Neuron (in vitro differentiated cells): ENCODE results near the gene SPINK2.
A peak's percentile ranks its signal among the peaks of the same experiment; 100 is the strongest.

Experiments
- H2AFZ ChIP-seq: one replicate; pipeline ENCODE4 v1.6.1; 2013; ENCODE audit warnings: low read depth, mild to moderate bottlenecking, inconsistent platforms, low read length, moderate library complexity
- H3K27me3 ChIP-seq: one replicate; pipeline ENCODE4 v1.6.1; 2013; ENCODE audit warnings: low read length; ENCODE audit not compliant: insufficient read depth
- H3K36me3 ChIP-seq: one replicate; pipeline ENCODE4 v1.6.1; 2013; ENCODE audit warnings: low read length; ENCODE audit not compliant: insufficient read depth
- H3K4me1 ChIP-seq: one replicate; pipeline ENCODE4 v1.6.1; 2013; ENCODE audit warnings: low read length; ENCODE audit not compliant: insufficient read depth
- H3K4me3 ChIP-seq: 2 replicates; pipeline ENCODE4 v1.5.1; 2013; ENCODE audit warnings: mild to moderate bottlenecking, low read length, moderate library complexity
- H3K9me3 ChIP-seq: one replicate; pipeline ENCODE4 v1.6.1; 2013; ENCODE audit warnings: low read length

Gene SPINK2

GRCh38 chr4:56821381-56822243 is at the start of gene SPINK2:
SPINK2 (minus strand) TSS chr4:56821701; CDS start chr4:56821662, 39 bp downstream.
- Histone ChIP-seq H3K4me1 (no peaks in the 10 kb centered on the region), H2AFZ (no peak within 1 kb of the TSS), H3K9me3 (no peaks in the 10 kb centered on the region), H3K27me3 (peaks cover 39% of the 10 kb centered on the region), H3K36me3 (no peaks in the 10 kb centered on the region), H3K4me3 (no peak within 1 kb of the TSS)

GRCh38 chr4:56870946-56871345 is 49.4 kb upstream of the SPINK2 start:
- Histone ChIP-seq H2AFZ (peak overlapping the region; percentile 15), H3K4me3 (peak overlapping the region; percentile 16), H3K36me3 (no peaks in the 10 kb centered on the region), H3K27me3 (no peaks in the 10 kb centered on the region), H3K9me3 (no peaks in the 10 kb centered on the region), H3K4me1 (peaks cover 6% of the 10 kb centered on the region)

GRCh38 chr4:56863441-56864139 is 42.1 kb upstream of the SPINK2 start:
- no peak overlapping the region for H2AFZ ChIP-seq
- no peaks in the 10 kb centered on the region for H3K4me1 ChIP-seq
- no peak overlapping the region for H3K4me3 ChIP-seq
- H3K36me3 ChIP-seq, result no peaks in the 10 kb centered on the region
- no peaks in the 10 kb centered on the region for H3K9me3 ChIP-seq
- no peaks in the 10 kb centered on the region for H3K27me3 ChIP-seq

GRCh38 chr4:56861360-56861759 is 39.9 kb upstream of the SPINK2 start:
- no peak overlapping the region for H3K4me3 ChIP-seq
- H3K36me3 ChIP-seq, result no peaks in the 10 kb centered on the region
- no peaks in the 10 kb centered on the region for H3K9me3 ChIP-seq
- H3K4me1 ChIP-seq, result no peaks in the 10 kb centered on the region
- H3K27me3 ChIP-seq, result peaks cover 6% of the 10 kb centered on the region
- no peak overlapping the region for H2AFZ ChIP-seq

- no peaks in the 10 kb centered on the region for H3K36me3 ChIP-seq
- no peak overlapping the region for H2AFZ ChIP-seq
Observed at GRCh38 chr4:56860781-56861180, 39.3 kb upstream of the SPINK2 start.

GRCh38 chr4:56859841-56860240 is 38.3 kb upstream of the SPINK2 start:
- Histone ChIP-seq H3K4me1 (no peaks in the 10 kb centered on the region), H2AFZ (no peak overlapping the region), H3K36me3 (no peaks in the 10 kb centered on the region), H3K27me3 (peaks cover 6% of the 10 kb centered on the region), H3K9me3 (no peaks in the 10 kb centered on the region), H3K4me3 (no peak overlapping the region)

More at GRCh38 chr4:56860781-56861180, 39.3 kb upstream of the SPINK2 start:
- peaks cover 6% of the 10 kb centered on the region for H3K27me3 ChIP-seq
- H3K9me3 ChIP-seq, result no peaks in the 10 kb centered on the region
- no peaks in the 10 kb centered on the region for H3K4me1 ChIP-seq
- no peak overlapping the region for H3K4me3 ChIP-seq

GRCh38 chr4:56857601-56858309 is 36.3 kb upstream of the SPINK2 start:
- peaks cover 6% of the 10 kb centered on the region for H3K27me3 ChIP-seq
- no peaks in the 10 kb centered on the region for H3K4me1 ChIP-seq
- no peaks in the 10 kb centered on the region for H3K9me3 ChIP-seq
- no peak overlapping the region for H2AFZ ChIP-seq
- H3K36me3 ChIP-seq, result no peaks in the 10 kb centered on the region
- no peak overlapping the region for H3K4me3 ChIP-seq

- no peaks in the 10 kb centered on the region for H3K36me3 ChIP-seq
- no peak overlapping the region for H2AFZ ChIP-seq
- no peaks in the 10 kb centered on the region for H3K9me3 ChIP-seq
Observed at GRCh38 chr4:56856656-56857055, 35.2 kb upstream of the SPINK2 start.

GRCh38 chr4:56850910-56851309 is 29.4 kb upstream of the SPINK2 start:
- H2AFZ ChIP-seq, result no peak overlapping the region
- no peaks in the 10 kb centered on the region for H3K27me3 ChIP-seq
- H3K9me3 ChIP-seq, result no peaks in the 10 kb centered on the region
- H3K4me1 ChIP-seq, result no peaks in the 10 kb centered on the region
- H3K4me3 ChIP-seq, result no peak overlapping the region
- H3K36me3 ChIP-seq, result no peaks in the 10 kb centered on the region

More at GRCh38 chr4:56856656-56857055, 35.2 kb upstream of the SPINK2 start:
- peaks cover 6% of the 10 kb centered on the region for H3K27me3 ChIP-seq
- no peaks in the 10 kb centered on the region for H3K4me1 ChIP-seq
- no peak overlapping the region for H3K4me3 ChIP-seq

GRCh38 chr4:56844802-56845580 is 23.5 kb upstream of the SPINK2 start:
- H3K36me3 ChIP-seq, result no peaks in the 10 kb centered on the region
- no peak overlapping the region for H3K4me3 ChIP-seq
- H2AFZ ChIP-seq, result no peak overlapping the region
- no peaks in the 10 kb centered on the region for H3K27me3 ChIP-seq
- H3K9me3 ChIP-seq, result no peaks in the 10 kb centered on the region
- peaks cover 6% of the 10 kb centered on the region for H3K4me1 ChIP-seq

GRCh38 chr4:56843421-56843899 is 22.0 kb upstream of the SPINK2 start:
- H2AFZ ChIP-seq, result no peak overlapping the region
- H3K36me3 ChIP-seq, result no peaks in the 10 kb centered on the region
- no peak overlapping the region for H3K4me3 ChIP-seq
- H3K27me3 ChIP-seq, result no peaks in the 10 kb centered on the region
- H3K4me1 ChIP-seq, result peaks cover 6% of the 10 kb centered on the region
- H3K9me3 ChIP-seq, result no peaks in the 10 kb centered on the region

- H3K4me3 ChIP-seq, result no peak overlapping the region
- H3K4me1 ChIP-seq, result peaks cover 6% of the 10 kb centered on the region
- H3K27me3 ChIP-seq, result no peaks in the 10 kb centered on the region
- no peaks in the 10 kb centered on the region for H3K9me3 ChIP-seq
- no peak overlapping the region for H2AFZ ChIP-seq
- H3K36me3 ChIP-seq, result no peaks in the 10 kb centered on the region
Observed at GRCh38 chr4:56840559-56840958, 19.1 kb upstream of the SPINK2 start.
